ENCODE results near the gene AK9.
A peak's percentile ranks its signal among the peaks of the same experiment; 100 is the strongest.

The AK9 gene

DNA sequence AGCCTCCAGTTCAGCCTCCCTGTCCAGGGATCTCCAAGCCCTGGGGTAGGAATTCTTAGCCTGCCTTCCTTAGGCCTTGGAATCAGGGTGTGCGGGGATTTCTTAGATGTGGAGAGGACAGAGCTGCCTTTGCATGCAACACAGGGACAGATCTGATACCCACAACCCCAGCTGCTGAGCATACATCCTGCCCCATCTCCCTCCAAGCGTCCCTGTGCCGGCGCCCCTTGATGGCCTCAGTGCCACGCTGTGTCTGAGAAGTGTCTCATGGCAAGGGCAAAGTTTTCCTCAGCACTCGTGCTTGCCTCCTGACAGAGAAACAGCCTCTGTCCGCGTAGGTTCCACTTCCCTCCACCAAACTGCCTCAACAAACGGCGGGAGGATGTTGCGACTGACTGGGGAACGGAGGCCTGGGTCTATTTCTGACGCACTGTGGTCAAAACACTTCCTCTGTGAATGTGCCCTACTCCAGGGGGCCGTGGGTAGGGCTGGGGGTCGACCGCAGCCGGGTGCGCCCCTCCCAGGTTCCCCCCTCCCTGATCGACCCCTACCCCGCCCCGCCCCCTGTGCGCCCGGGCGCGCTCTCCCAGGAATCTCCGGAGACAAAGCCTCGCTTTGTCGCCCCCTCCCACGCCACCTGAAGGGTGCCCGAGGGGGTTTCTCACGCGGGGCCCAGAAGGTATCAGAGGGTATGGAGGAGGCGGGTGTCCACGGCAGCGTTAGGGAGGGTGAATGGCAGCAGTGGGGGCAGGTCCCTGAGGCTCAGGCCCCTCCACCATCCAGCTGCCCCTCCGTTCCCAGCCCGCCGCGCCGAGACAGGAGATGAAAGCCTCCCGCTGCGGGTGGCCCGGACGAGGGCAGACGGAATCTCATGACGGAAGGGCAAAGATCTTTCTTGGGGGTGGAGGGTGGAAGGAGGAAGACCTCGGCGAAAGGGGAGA is 236.2 kb downstream of the AK9 start:
- peak; percentile 41 for DNase-seq

DNA sequence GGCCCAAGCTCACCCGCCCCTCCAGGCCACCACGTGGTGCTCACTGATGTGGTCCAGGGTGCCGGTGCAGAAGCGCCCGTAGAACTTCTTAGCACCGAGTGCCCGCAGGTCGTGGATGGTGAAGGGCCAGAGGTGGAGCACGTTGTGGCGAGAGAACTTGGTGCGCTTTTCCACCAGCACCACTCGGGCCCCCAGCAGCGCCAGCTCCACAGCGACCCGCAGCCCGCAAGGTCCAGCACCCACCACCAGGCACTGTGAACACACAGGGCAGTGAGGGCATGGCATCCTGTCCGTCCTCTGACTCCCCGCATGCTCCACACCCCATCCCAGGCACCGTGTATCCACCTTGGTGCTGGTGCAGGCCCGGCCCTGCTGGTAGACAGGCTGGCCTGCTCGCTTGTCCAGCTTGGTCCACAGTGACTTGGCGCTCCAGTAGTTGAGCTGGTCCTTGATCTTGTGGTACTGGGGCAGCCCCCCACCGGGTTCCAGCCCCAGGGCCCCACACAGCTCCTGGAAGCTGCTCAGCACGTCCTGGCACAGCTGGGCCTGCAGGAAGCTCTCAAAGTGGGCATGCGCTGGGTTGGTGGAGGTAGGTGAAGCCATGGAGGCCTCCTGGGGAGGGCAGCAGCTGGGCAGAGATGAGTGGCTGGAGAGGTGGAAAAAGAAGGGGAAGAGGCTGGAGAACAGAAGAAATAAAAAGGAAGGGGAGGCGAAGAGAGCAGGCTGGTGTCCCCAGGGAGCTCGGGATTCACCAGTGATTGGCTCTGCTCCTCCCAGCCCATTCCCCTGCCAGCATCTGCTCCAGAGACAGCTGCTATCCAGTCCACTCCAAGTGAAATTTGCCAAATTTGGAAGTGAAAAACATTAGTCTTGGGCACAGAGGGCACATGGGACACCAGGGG is 237.2 kb downstream of the AK9 start:
- DNase-seq = peak; percentile 83

DNA sequence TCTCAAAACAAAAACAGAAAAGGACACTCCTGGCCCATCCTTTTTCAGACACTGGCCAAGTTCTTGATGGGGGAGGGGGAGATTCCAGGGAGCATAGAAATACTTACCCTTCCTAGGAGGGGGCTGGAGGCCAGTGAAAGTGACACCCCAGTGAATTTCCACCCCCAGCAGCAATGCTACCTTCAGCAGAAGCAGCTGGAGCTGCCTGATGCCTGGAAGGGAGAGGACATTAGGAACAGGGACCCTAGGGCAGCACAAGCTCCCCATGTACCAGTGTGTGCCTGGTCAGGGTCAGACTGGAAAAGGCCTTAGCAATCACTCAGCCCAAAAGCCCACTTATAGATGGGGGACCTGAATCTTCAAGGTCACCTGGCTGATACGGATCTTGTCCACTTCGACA is 237.8 kb downstream of the AK9 start:
- no peak for DNase-seq

DNA sequence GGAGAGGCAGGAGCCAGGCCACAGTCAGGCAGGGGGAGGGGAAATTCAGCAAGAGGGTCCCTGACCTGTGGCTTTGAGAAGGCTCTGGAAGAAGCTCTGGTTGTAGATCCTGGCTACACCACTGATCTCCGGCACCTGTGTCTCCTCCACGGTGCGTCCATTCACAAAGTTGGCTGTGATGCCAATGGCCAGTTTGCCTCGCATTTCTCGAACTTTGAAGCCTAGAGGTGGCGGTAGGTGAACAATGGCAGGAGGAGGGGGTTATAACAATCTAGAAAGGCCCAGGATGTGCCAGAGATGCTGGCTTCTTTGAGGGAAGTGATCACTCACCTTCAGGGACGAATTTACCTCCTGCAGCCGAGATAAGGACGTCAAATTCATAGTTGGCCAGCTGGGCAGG is 238.8 kb downstream of the AK9 start:
- no peak for DNase-seq

DNA sequence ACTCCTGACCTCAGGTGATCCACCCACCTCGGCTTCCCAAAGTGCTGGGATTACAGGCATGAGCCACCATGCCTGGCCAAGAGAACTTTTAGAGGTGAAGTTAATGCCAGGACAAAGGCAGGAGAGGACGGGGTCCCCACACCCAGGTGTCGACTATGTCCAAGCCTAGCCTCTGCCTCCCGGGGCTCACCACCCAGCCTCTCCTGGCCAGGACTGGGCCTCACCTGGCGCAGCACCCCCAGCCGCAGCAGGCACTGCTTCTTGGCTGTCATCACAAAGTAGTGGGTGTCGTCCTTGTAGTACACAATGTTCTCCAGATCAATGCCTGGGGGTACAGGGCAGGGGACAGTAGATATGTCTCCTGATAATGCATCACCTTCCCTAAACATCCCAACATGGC is 239.6 kb downstream of the AK9 start:
- DNase-seq = no peak

DNA sequence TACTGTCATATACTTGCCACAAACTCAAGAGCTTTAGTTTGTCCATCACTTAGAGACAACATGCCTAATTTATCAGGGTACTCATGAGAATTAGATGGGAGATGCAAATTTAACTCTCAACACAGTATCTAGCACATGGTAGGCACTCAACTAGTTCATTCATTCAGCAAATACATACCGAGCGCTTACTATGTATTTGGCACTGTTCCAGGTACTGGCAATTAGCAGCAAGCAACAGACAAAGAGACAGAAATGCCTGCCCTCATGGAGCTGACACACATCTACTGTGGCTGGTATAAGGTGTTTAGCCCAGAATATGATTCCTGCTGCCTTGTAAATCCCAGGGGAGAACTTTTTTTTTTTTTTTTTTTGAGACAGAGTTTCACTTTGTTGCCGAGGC is 240.2 kb downstream of the AK9 start:
- DNase-seq = no peak

DNA sequence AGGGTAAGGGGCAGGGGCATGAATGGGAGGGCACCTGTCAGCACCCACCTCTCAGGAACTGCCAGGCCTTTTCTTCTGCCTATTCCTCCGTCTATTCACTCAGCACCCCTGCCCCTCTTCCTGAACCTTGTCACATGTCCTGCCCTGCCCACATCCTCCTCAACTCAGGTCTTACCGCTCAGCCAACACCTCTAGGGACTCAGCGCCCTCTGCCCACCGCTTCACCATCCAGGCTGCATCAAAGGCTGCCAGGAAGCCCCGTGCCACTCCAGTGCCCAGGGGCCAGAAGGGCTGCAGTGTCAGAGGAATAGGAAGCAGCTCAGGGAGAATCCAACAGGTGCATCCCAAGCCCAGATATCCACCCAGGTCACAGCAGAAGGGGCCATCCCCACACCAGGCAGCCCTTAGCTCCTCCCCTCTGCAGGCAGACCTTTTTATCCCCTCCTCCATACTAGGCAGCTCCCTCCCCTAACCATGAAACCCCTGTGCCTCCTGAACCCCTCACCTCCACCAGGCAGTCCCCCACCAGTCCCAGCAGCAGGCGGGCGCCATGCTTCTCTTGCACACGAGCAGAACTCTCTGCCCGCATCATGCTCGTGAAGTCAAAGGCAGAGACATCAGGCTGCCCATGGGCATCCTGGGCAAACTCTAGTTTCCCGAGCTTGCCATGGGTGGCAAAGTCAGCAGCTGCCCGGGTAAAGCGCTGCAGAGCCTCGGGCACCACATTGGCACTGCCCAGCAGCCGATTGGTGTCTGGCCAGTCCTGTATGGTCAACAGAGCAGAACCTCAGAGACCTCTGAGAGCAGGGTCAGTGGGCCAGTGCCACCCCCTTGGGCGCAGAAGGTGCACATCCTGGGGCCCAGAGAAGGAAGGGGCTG is 241.0 kb downstream of the AK9 start:
- no peak for DNase-seq

DNA sequence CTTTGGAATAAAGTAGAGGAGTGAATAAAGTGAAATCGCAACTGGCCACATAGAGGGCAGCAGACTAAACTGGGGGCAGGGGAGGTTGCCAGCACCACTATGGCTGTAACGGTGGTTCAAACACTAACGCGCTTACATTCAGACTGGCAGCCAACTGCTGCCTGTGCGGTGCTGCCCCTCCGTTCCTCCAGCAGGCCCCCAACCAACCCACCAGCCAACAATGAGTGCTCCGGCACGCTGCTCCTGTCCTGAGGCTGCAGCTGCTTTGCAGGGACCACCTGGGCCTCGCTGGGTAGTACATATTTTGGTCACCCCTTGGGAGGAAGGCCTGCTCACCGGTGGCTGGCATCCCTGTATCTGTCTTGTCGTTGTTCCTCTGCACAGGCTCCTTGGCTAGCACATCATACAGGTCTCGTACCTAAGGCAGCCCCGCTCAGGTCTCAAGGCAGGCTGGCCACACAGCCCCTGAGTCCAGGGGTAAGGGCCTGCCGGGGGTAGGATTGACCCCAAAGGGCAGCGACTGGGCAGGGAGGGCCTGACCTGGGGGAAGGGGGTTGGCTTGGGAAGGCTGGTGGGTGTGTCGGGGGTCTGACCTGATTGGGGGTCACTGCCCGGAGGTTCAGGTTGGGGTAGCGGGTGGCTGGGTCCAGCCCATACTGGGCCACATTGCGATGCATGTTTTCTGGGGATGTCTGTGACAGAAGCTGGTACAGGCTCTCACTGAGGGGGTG is 241.8 kb downstream of the AK9 start:
- no peak for DNase-seq

DNA sequence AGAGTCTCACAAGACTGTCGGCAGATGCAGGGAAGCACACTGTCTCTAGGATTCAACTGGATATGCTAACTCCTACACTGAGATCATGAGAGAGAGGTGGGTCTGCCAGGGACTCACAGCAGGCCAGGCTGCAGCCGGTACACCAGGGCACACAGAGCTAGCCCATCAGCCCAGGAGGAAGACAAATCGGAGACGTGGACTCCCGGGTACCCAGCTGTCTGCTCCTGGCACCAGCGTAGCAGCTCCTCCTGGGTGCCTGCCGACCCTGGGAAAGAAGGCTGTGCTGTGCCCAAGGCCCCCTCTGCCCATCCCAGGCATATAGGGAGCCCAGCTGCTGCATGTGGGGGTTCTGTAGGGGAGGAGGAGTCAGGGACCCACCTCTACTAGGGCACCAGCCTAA is 242.4 kb downstream of the AK9 start:
- DNase-seq = no peak

DNA sequence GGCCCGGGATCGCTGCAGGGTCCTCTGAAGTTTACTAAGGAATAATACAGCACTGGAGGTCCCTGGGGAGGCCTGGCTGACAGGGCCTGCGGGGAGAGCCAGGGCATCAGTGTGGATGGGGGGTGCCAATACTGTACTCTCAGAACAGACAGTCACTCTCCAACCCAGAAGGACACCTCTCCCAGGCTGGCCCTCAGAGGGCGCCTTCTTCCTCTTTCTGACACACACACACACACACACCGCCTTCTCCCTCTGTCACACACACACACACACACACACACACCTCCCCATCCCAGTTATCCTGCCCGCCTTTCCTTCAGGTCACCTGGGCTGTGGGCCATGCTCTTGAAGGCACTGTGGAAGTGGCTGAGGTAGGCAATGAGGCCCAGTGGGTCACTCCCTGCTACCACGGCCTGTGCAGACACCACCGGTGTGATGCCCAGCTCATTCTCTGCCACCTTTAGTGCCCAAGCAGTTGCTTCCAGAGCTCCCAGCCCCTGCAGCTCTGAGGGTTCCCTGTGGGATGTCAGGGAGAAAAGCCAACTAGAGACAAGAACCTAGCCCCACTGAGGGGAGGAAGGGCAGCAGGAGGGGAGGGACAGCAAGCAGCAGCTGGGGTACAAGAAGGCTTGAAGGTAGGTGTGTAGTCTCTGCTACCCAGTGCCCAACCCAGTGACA is 243.0 kb downstream of the AK9 start:
- DNase-seq = no peak

DNA sequence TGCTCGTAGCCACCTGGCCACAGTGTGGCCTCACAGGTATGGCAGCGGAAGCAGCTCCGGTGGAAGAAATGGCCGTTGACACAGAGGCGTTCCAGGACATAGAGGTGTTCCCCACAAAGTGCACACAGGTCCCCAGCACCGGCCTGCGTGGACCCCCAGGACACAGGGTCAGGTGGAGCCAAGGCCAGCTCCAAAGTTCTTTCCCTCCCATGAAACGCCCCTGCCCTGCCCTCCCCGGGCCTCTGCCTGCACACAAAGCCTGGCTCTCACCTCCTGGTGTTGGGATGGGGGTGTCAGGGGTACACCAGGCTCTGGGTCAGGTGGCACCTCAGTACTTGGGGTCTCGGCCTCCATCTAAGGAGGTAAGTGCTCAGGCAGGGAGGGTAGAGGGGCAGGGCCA is 243.9 kb downstream of the AK9 start:
- no peak for DNase-seq

DNA sequence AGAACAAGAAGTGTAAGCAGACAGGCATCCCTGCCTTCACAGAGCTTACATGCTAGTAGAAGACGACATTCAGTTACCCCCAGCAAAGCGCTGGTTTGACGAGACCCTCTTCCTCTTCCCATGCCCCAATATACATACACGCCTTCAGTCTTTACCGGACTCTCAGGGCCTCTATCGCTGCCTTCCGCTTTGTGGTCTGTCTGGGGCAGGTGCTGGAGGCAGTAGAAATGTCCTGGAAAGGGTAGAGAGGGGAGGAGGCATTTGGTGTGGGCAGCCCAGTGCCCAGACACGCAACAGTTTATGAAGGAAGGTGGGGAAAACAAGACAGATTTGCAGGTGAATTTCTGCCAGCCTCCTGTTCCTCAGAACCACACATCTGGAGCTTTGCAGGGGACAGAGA is 244.5 kb downstream of the AK9 start:
- DNase-seq = no peak

DNA sequence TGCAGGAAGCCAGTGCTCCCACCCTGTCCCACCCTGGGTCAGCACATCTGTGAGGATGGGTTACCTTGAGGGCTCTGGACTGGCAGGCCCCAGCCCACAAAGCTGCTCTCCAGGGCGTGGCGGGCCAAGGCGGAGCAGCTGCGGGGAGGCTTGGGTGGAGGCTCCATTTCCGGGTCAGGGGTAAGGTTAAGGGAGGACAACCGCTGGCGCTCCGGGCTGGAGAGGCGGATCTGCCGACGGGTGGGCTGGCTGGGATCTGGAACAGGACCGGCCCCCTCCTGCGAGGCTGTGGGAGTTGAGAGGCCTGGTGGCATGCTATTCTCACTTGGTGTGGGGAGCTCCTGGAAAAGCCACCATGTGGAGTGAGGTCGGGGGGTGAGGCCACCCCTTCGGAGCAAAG is 244.9 kb downstream of the AK9 start:
- DNase-seq = no peak

DNA sequence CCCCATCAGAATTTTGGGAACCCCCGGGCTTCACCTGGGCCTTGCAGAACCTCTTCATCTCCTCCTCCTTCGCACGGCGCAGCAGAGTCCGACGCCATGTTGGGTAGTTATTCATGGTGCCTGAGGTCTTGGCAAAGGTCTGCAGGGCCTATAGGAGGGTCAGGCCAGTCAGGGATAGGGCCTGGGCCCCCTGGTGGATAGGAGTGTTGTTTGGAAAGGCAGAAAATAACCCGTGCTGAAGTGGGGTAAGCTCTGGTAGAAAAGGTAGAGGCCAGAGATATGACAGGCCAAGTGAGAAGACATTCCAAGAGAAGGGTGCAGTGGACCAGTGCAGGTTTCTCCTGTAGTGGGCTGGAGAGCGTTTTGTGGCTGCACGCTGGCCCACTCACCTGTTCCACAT is 245.6 kb downstream of the AK9 start:
- DNase-seq = no peak

DNA sequence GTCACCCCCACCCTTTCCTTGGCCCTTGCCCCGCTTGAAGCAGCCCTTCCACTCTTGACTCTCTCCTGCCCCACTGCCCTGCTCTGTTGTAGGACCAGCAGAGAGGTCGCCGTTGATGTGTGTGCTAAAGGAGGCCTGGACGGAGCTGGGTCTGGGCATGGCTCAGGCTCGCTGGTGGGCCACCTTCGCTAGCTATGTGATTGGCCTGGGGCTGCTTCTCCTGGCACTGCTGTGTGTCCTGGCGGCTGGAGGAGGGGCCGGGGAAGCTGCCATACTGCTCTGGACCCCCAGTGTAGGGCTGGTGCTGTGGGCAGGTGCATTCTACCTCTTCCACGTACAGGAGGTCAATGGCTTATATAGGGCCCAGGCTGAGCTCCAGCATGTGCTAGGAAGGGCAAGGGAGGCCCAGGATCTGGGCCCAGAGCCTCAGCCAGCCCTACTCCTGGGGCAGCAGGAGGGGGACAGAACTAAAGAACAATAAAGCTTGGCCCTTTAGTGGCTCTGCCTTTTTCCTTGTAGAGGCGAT is 247.5 kb downstream of the AK9 start:
- no peak for DNase-seq

Data from NCI-H345 (cell line).